Suprapubic skin (tissue), 4 donors: ENCODE measurements around the gene SLC66A2.

ENCODE experiments used
- EP300 ChIP-seq: sonication (generic); formaldehyde crosslinking; IDR thresholded peaks from one replicate; pipeline ENCODE4 v1.6.1; 2017; ENCODE audit warnings: antibody characterized with exemption
- POLR2A ChIP-seq, 2 donors: fragments of 450-650 bp; IDR thresholded peaks; one replicate each; pipeline ENCODE4 v1.6.1; 2017; ENCODE audit warnings: antibody characterized with exemption in 2 of 2, mild to moderate bottlenecking in 2 of 2, moderate library complexity in 2 of 2
- POLR2AphosphoS5 ChIP-seq, 3 donors: sonication (generic); formaldehyde crosslinking; IDR thresholded peaks; one replicate each; pipeline ENCODE4 v1.6.1; 2017; ENCODE audit warnings: antibody characterized with exemption in 3 of 3
- TF ChIP-seq, protein P1 (sequence below), 2 donors: fragments of 200-600 bp in 1 of 2; fragments of 450-650 bp in 1 of 2; sonication (generic) in 1 of 2; IDR thresholded peaks; one replicate each; pipeline ENCODE4 v1.5.1; 2016 to 2019; ENCODE audit warnings: antibody characterized with exemption in 2 of 2, mild to moderate bottlenecking in 1 of 2, moderate library complexity in 1 of 2

DNA sequence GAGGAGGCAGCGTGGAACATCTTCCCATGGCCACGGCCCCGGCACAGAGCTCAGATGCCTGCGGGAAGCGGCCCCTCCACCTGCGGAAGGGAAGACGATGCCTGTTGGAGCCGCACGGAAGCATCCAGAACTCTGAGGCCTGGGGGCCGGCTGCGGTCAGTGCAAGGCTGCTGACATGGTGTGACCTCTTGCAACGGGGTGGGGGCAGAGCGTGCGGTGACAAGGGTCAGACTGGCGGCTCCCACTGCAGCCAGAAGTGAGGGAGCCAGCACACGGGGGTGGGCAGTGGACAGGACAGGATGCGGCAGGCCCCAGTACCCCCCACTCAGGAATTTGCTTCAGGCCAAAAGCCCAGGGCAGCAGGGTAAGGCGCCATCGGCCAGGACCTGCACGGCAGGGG, 48.8 kb downstream of the SLC66A2 start:
- TF ChIP-seq, protein P1, sequence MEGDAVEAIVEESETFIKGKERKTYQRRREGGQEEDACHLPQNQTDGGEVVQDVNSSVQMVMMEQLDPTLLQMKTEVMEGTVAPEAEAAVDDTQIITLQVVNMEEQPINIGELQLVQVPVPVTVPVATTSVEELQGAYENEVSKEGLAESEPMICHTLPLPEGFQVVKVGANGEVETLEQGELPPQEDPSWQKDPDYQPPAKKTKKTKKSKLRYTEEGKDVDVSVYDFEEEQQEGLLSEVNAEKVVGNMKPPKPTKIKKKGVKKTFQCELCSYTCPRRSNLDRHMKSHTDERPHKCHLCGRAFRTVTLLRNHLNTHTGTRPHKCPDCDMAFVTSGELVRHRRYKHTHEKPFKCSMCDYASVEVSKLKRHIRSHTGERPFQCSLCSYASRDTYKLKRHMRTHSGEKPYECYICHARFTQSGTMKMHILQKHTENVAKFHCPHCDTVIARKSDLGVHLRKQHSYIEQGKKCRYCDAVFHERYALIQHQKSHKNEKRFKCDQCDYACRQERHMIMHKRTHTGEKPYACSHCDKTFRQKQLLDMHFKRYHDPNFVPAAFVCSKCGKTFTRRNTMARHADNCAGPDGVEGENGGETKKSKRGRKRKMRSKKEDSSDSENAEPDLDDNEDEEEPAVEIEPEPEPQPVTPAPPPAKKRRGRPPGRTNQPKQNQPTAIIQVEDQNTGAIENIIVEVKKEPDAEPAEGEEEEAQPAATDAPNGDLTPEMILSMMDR (IDR thresholded peaks at IDR 0.05), result no peak
- TF ChIP-seq POLR2A (IDR thresholded peaks at IDR 0.05) (no peak), EP300 (no peak), POLR2AphosphoS5 (IDR thresholded peaks at IDR 0.05) (no peak)
